ENCODE data around the gene DLG3.

GRCh38 chrX:70500826-70501225 lies 56.2 kb downstream of the DLG3 start:
- TF ChIP-seq EZH2phosphoT487 (IDR thresholded peaks at IDR 0.05; ENCODE audit: borderline replicate concordance, low read length), result no peak
- no peak for TF ChIP-seq CTCF (IDR thresholded peaks at IDR 0.05; ENCODE audit: low read depth, low read length, poor library complexity, severe bottlenecking)
